ENCODE measurements around the gene EGLN1. TPM values are rescaled to one million over a fixed set of nuclear protein-coding genes. Genes with fewer than 3 reads are reported as not detected.

The EGLN1 gene
- total and polyA plus RNA-seq, 2 of the 8 experiments (the other 6 are each of a cell fraction or from before 2014, with no cell fraction given) = 4.0 to 6.4 TPM

- H3K23me2 ChIP-seq (ENCODE audit: low read depth, low read length) = no peaks in the 10 kb centered on the region
- H4K8ac ChIP-seq (ENCODE audit: extremely low read depth, insufficient read depth, low read length) = no peak overlapping the region
- no peak overlapping the region for H2AFZ ChIP-seq (ENCODE audit: low read length)
- H3K4me2 ChIP-seq (ENCODE audit: insufficient read depth in 1 of 2, low read depth in 2 of 2, low read length in 2 of 2) = no peak overlapping the region
- H2BK15ac ChIP-seq (ENCODE audit: low read length) = no peak overlapping the region
- no peaks in the 10 kb centered on the region for H3K9me3 ChIP-seq (ENCODE audit: insufficient read depth in 2 of 2, low read depth in 1 of 2, low read length in 1 of 2)
- H3K9ac ChIP-seq (replicated peaks in 1 of 4; ENCODE audit: extremely low read depth in 1 of 4, low read depth in 3 of 4, low read length in 3 of 4) = no peak overlapping the region
- no peaks in the 10 kb centered on the region for H3K27me3 ChIP-seq (replicated peaks in 1 of 4; ENCODE audit: control insufficient read depth in 3 of 4, extremely low read depth in 1 of 4, insufficient read depth in 3 of 4, low read length in 3 of 4)
- no peaks in the 10 kb centered on the region for H4K20me1 ChIP-seq (replicated peaks in 1 of 2; ENCODE audit: control insufficient read depth in 1 of 2, insufficient read depth in 2 of 2, low read length in 2 of 2)
- POLR2A ChIA-PET (ENCODE audit: partially characterized antibody) = interaction anchor here (0.8 kb wide), 1 partner anchor 9 kb away, joined by 3 read pairs; no protein-coding TSS in a partner anchor
- no peaks in the 10 kb centered on the region for H3K36me3 ChIP-seq (ENCODE audit: control insufficient read depth in 2 of 4, insufficient read depth in 4 of 4, low read length in 3 of 4)
- DNase-seq (ENCODE audit: low read depth in 1 of 2, low spot score in 2 of 2) = no peak
- H3K14ac ChIP-seq (ENCODE audit: insufficient read length) = no peak overlapping the region
- H2AK5ac ChIP-seq (ENCODE audit: low read depth, low read length) = no peak overlapping the region
- no peaks in the 10 kb centered on the region for H3K4me1 ChIP-seq (replicated peaks in 1 of 4; ENCODE audit: control insufficient read depth in 3 of 4, insufficient read depth in 4 of 4, low read length in 3 of 4)
- no peaks in the 10 kb centered on the region for H3K79me2 ChIP-seq (ENCODE audit: control insufficient read depth in 1 of 2, insufficient read depth in 2 of 2, low read length in 2 of 2)
- H3K4ac ChIP-seq (replicated peaks; ENCODE audit: insufficient read length, low read depth, low read length) = no peak overlapping the region
- no peak overlapping the region for H3K18ac ChIP-seq (ENCODE audit: extremely low read depth, low read length)
- CTCF ChIA-PET (ENCODE audit: partially characterized antibody) = interaction anchor here (0.6 to 1.9 kb wide), 5 partner anchors 51 to 243 kb away, joined by 3 to 10 read pairs (median 3); no protein-coding TSS in a partner anchor
- H3K27ac ChIP-seq (ENCODE audit: low read depth, low read length) = no peak overlapping the region
- no peak overlapping the region for H3K4me3 ChIP-seq (ENCODE audit: extremely low read depth in 1 of 4, insufficient read depth in 2 of 4, low read depth in 3 of 4, low read length in 4 of 4)
- H4K91ac ChIP-seq (replicated peaks; ENCODE audit: insufficient read length, low read length) = no peak overlapping the region
- H3K23ac ChIP-seq (ENCODE audit: insufficient read length) = no peak overlapping the region
- no peak for FAIRE-seq
- no peak overlapping the region for H3K56ac ChIP-seq (replicated peaks; ENCODE audit: insufficient read length, low read depth, low read length)
- WGBS, 2 experiments (ENCODE audit: extremely low coverage in 1 of 2, insufficient coverage in 1 of 2, insufficient read length in 1 of 2, insufficient replicate concordance in 2 of 2, low coverage in 1 of 2, low lambda C conversion rate in 2 of 2, missing lambda C conversion rate in 1 of 2) = 86% methylated on average over 1 of the region's 1 CpG; no CpG with 5 or more reads in 1 of the 2 experiments
- H2BK120ac ChIP-seq (replicated peaks; ENCODE audit: low read depth, low read length) = no peak overlapping the region
- no peak for TF ChIP-seq SAP30 (IDR thresholded peaks at IDR 0.05; ENCODE audit: insufficient read depth, insufficient replicate concordance, low read length)
- H2BK12ac ChIP-seq (ENCODE audit: low read depth, low read length) = no peak overlapping the region
- H2BK5ac ChIP-seq (ENCODE audit: low read depth, low read length) = no peak overlapping the region
- H3K79me1 ChIP-seq (ENCODE audit: low read depth, low read length) = no peaks in the 10 kb centered on the region
- H4K5ac ChIP-seq (ENCODE audit: insufficient read length, low read depth, low read length) = no peak overlapping the region
- H2BK20ac ChIP-seq (ENCODE audit: low read length) = no peak overlapping the region
Measured at GRCh38 chr1:231363624-231364023, 58.5 kb downstream of the EGLN1 start.

Data from H1 (cell line).